HEK293 (cell line): ENCODE results near the gene LHFPL4.
"Not testable (repeated sequence)": the region's sequence is repeated elsewhere in the genome, so short reads cannot be mapped to it uniquely, and the experiment has no call there.

Experiments used
- CTCF ChIA-PET: fragments of 350-600 bp; formaldehyde crosslinking; extraction: SDS; loops from one replicate; lab custom pipeline; 2021; ENCODE audit warnings: antibody characterized with exemption; lab: Yijun Ruan, JAX
- POLR2A ChIA-PET: fragments of 300-600 bp; formaldehyde crosslinking; extraction: SDS; loops from one replicate; lab custom pipeline; 2020; ENCODE audit warnings: antibody characterized with exemption, inconsistent platforms; lab: Yijun Ruan, JAX
- H3K27ac ChIP-seq: fragments of 200-500 bp; sonication (Bioruptor generic); 2 replicates; pipeline ENCODE4 v1.5.1; 2014; ENCODE audit warnings: low read depth, low read length, control low read depth, inconsistent platforms; ENCODE audit errors: extremely low read depth
- H3K36me3 ChIP-seq, 2 experiments: fragments of 200-500 bp in 1 of 2; sonication (Bioruptor generic) in 1 of 2; 1 replicate in 1 of 2; 2 replicates in 1 of 2; pipeline ENCODE4 v1.5.1; 2014 to 2017; ENCODE audit warnings: inconsistent platforms in 2 of 2, low read length in 2 of 2; ENCODE audit not compliant: control insufficient read depth in 2 of 2, insufficient read depth in 1 of 2
- H3K4me1 ChIP-seq: fragments of 200-500 bp; sonication (Bioruptor generic); 2 replicates; pipeline ENCODE4 v1.5.1; 2014; ENCODE audit warnings: mild to moderate bottlenecking, low read length, inconsistent platforms; ENCODE audit not compliant: control insufficient read depth, insufficient read depth
- H3K4me3 ChIP-seq: 2 replicates; pipeline ENCODE4 v1.5.1; 2011; ENCODE audit warnings: low read depth, mild to moderate bottlenecking, control low read depth, low read length, moderate library complexity
- H3K9me3 ChIP-seq: fragments of 200-500 bp; sonication (Bioruptor generic); 2 replicates; pipeline ENCODE4 v1.5.1; 2014; ENCODE audit warnings: low read depth, low read length, inconsistent platforms; ENCODE audit not compliant: control insufficient read depth, insufficient read depth
- EGR2 ChIP-seq: fragments of 450-650 bp; formaldehyde crosslinking; IDR thresholded peaks from 2 replicates; pipeline ENCODE4 v1.5.1; 2016; ENCODE audit warnings: low read depth, missing biosample characterization, missing genetic modification characterization
- GLI4 ChIP-seq: fragments of 450-650 bp; formaldehyde crosslinking; IDR thresholded peaks from 2 replicates; pipeline ENCODE4 v1.5.1; 2016; ENCODE audit warnings: missing biosample characterization, missing genetic modification characterization
- GLIS1 ChIP-seq: fragments of 450-650 bp; formaldehyde crosslinking; IDR thresholded peaks from 2 replicates; pipeline ENCODE4 v1.5.1; 2016; ENCODE audit warnings: missing biosample characterization, missing genetic modification characterization
- GLIS2 ChIP-seq: fragments of 450-650 bp; formaldehyde crosslinking; IDR thresholded peaks from 2 replicates; pipeline ENCODE4 v1.5.1; 2016; ENCODE audit warnings: missing biosample characterization, missing genetic modification characterization
- REPIN1 ChIP-seq: fragments of 450-650 bp; formaldehyde crosslinking; IDR thresholded peaks from 2 replicates; pipeline ENCODE4 v1.5.1; 2017; ENCODE audit warnings: missing biosample characterization, missing genetic modification characterization, low read depth
- ZNF10 ChIP-seq: fragments of 450-650 bp; formaldehyde crosslinking; IDR thresholded peaks from 2 replicates; pipeline ENCODE4 v1.5.1; 2017; ENCODE audit warnings: missing biosample characterization, missing genetic modification characterization
- ZNF266 ChIP-seq: fragments of 450-650 bp; formaldehyde crosslinking; IDR thresholded peaks from 2 replicates; pipeline ENCODE4 v1.5.1; 2016; ENCODE audit warnings: missing biosample characterization, missing genetic modification characterization, low read depth
- ZNF274 ChIP-seq, 2 experiments: fragments of 200-500 bp in 1 of 2; fragments of 450-650 bp in 1 of 2; sonication (Bioruptor generic) in 1 of 2; formaldehyde crosslinking in 1 of 2; IDR thresholded peaks; 2 replicates each; pipeline versions ENCODE4 v1.5.1 to v1.6.1; 2014 to 2016; ENCODE audit warnings: borderline replicate concordance in 1 of 2, inconsistent platforms in 1 of 2, low read length in 1 of 2, missing biosample characterization in 1 of 2, missing genetic modification characterization in 1 of 2
- ZNF423 ChIP-seq: fragments of 450-650 bp; formaldehyde crosslinking; IDR thresholded peaks from 2 replicates; pipeline ENCODE4 v1.5.1; 2016; ENCODE audit warnings: missing biosample characterization, missing genetic modification characterization
- ZNF658 ChIP-seq: fragments of 450-650 bp; formaldehyde crosslinking; IDR thresholded peaks from 2 replicates; pipeline ENCODE4; 2016; ENCODE audit warnings: missing biosample characterization, missing genetic modification characterization
- TF ChIP-seq, protein P1 (sequence below): fragments of 450-650 bp; formaldehyde crosslinking; IDR thresholded peaks from 2 replicates; pipeline ENCODE4 v1.5.1; 2016; ENCODE audit warnings: missing biosample characterization, missing genetic modification characterization, borderline replicate concordance
- TF ChIP-seq, protein P2 (sequence below): fragments of 450-650 bp; formaldehyde crosslinking; IDR thresholded peaks from 2 replicates; pipeline ENCODE4 v1.5.1; 2017; ENCODE audit warnings: missing biosample characterization, missing genetic modification characterization
- TF ChIP-seq, protein P3 (sequence below): fragments of 450-650 bp; formaldehyde crosslinking; IDR thresholded peaks from 2 replicates; pipeline ENCODE4 v1.5.0; 2017; ENCODE audit warnings: missing biosample characterization, missing genetic modification characterization, borderline replicate concordance

LHFPL4 gene

DNA sequence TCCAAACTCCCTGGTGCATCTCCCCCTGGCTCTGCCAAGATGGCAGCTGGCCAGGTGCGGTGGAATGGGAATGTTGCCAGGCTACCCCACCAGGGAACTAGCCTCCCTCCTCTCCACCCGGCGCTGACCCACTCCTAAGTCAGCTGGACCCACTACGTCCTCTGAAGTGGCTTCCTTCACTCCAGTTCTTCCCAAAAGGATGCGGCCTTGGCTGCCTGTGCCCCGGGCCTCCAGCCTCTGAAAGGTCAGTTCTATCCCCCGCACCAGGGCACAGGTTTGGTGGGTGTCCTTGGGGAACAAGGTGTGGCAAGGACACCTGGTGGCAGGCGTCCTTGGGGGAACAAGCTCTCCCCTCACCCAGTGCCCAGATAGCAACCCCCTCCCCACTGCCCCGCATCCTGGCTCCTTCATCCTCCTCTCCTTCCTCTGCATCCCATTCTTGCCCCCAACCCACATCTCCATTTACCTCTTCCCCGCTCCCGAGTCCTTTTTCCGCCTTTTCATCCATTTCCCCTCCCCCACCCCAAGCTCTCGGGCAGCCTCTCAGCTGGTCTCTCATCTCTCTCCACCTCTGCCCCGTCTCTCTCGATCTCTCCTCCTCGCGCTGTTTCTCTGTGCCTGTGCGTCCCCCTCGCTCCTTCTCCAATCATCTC lies 54.0 kb downstream of the LHFPL4 start:
- H3K4me3 ChIP-seq, result no peak overlapping the region

DNA sequence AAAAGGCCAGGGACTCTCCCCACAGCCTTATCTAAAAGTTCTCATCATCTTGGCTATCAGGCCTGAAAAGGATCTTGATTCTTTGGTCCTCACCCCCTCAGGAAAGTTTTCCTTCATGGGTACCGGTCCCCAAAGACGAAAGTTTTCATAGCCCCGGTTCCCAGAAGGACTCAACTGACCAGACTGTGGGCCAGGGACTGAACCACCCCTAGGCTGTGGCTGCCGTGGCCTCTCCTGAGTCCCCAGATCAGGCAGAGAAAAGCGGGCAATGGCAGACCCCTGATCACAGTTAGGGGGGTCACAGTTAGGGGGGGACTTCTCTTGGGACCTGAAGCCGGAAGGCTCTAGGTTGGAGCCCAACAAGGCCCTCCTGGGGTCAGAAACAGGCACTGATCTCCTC lies 54.8 kb downstream of the LHFPL4 start:
- Histone ChIP-seq H3K36me3 (no peaks in the 10 kb centered on the region), H3K9me3 (no peaks in the 10 kb centered on the region), H3K4me1 (no peaks in the 10 kb centered on the region), H3K27ac (no peak overlapping the region), H3K4me3 (no peak overlapping the region)
- CTCF ChIA-PET, result interaction anchor here (1.0 to 1.1 kb wide), 2 partner anchors 11 to 145 kb away, joined by 3 read pairs; no protein-coding TSS in a partner anchor
- POLR2A ChIA-PET, result no interaction called here
- TF ChIP-seq GLI4 (no peak), ZNF423 (tag by site-specific recombination) (no peak), ZNF658 (tag by site-specific recombination) (no peak), ZNF274 (IDR thresholded peaks at IDR 0.05; ENCODE audit: low read length) (no peak), ZNF274 (tag by site-specific recombination; IDR thresholded peaks at IDR 0.05; ENCODE audit: borderline replicate concordance) (no peak), ZNF266 (tag by site-specific recombination) (no peak), REPIN1 (tag by site-specific recombination) (no peak)
- TF ChIP-seq, protein P1, sequence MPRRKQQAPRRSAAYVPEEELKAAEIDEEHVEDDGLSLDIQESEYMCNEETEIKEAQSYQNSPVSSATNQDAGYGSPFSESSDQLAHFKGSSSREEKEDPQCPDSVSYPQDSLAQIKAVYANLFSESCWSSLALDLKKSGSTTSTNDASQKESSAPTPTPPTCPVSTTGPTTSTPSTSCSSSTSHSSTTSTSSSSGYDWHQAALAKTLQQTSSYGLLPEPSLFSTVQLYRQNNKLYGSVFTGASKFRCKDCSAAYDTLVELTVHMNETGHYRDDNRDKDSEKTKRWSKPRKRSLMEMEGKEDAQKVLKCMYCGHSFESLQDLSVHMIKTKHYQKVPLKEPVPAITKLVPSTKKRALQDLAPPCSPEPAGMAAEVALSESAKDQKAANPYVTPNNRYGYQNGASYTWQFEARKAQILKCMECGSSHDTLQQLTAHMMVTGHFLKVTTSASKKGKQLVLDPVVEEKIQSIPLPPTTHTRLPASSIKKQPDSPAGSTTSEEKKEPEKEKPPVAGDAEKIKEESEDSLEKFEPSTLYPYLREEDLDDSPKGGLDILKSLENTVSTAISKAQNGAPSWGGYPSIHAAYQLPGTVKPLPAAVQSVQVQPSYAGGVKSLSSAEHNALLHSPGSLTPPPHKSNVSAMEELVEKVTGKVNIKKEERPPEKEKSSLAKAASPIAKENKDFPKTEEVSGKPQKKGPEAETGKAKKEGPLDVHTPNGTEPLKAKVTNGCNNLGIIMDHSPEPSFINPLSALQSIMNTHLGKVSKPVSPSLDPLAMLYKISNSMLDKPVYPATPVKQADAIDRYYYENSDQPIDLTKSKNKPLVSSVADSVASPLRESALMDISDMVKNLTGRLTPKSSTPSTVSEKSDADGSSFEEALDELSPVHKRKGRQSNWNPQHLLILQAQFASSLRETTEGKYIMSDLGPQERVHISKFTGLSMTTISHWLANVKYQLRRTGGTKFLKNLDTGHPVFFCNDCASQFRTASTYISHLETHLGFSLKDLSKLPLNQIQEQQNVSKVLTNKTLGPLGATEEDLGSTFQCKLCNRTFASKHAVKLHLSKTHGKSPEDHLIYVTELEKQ, result no peak
- TF ChIP-seq, protein P2, sequence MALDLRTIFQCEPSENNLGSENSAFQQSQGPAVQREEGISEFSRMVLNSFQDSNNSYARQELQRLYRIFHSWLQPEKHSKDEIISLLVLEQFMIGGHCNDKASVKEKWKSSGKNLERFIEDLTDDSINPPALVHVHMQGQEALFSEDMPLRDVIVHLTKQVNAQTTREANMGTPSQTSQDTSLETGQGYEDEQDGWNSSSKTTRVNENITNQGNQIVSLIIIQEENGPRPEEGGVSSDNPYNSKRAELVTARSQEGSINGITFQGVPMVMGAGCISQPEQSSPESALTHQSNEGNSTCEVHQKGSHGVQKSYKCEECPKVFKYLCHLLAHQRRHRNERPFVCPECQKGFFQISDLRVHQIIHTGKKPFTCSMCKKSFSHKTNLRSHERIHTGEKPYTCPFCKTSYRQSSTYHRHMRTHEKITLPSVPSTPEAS (tag by site-specific recombination), result no peak

More for the DNA sequence above, 54.0 kb downstream of the LHFPL4 start:
- H3K36me3 ChIP-seq, result no peaks in the 10 kb centered on the region
- no peak overlapping the region for H3K27ac ChIP-seq
- no peaks in the 10 kb centered on the region for H3K4me1 ChIP-seq
- TF ChIP-seq ZNF10 (tag by site-specific recombination) (no peak), GLIS1 (tag by site-specific recombination) (no peak)
- ChIA-PET CTCF (interaction anchor here (0.7 kb wide), 1 partner anchor 228 kb away, joined by 3 read pairs; no protein-coding TSS in a partner anchor), POLR2A (interaction anchor here (0.6 kb wide), 1 partner anchor 56 kb away, joined by 3 read pairs; no protein-coding TSS in a partner anchor)
- no peaks in the 10 kb centered on the region for H3K9me3 ChIP-seq

DNA sequence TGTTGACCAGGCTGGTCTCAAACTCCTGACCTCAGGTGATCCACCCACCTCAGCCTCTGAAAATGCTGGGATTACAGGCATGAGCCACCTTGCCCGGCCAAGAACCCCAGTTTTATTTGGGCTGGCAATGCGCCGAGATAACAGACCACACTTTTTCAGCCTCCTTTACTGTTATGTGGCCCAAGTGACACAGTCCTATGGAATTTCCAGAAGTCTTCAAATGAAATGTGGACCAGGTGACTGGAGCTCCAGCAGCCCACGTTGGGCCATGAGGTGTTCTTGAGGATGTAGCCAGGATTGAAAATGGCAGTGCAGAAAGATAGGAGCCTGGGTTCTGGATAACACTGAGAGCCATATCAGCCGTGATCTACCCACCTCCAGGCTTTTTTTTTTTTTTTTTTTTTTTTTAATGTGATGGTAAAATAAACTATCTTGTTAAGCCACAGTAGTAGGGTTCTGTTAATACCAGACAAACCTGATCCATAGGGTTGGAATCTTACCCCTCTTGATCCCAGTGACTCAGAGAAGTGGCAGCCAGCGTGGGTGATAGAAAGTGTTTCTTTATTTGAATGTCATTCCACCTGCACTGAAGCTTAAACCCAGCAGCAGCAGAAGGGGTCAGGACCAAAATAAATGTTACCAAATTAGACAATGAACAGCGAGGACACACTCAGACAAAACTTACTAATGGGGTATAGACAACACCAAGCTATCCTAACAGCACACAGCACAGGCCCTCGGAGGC lies 55.6 kb downstream of the LHFPL4 start:
- Histone ChIP-seq H3K4me1 (no peaks in the 10 kb centered on the region), H3K4me3 (no peak overlapping the region), H3K9me3 (no peaks in the 10 kb centered on the region), H3K27ac (no peak overlapping the region), H3K36me3 (no peaks in the 10 kb centered on the region)
- POLR2A ChIA-PET, result no interaction called here
- TF ChIP-seq GLIS2, result no peak
- CTCF ChIA-PET, result interaction anchor here (0.6 to 1.1 kb wide), 3 partner anchors 12 to 145 kb away, joined by 3 read pairs; no protein-coding TSS in a partner anchor

DNA sequence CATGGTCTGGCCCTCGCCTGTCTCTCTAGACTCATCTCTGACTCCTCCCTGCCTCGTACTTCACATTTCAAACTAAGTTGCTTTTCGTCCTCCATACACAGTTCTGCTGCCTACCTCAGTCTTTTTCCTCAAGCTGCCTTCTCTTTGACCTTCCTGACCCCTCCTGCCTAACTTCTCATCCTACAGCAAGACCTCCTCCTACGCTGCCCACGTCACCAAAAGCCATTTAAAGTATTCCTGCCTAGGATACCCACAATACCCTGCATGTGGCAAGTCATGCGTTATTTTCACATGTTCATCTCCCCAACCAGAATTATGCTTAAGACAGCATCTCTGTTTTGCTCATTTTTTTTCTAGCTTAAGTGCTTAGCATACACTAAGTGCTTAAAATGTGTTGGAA lies 56.7 kb downstream of the LHFPL4 start:
- no peaks in the 10 kb centered on the region for H3K36me3 ChIP-seq
- TF ChIP-seq EGR2 (tag by site-specific recombination), result peak; percentile 36; the same call in 1 of the 2 replicates
- TF ChIP-seq, protein P3, sequence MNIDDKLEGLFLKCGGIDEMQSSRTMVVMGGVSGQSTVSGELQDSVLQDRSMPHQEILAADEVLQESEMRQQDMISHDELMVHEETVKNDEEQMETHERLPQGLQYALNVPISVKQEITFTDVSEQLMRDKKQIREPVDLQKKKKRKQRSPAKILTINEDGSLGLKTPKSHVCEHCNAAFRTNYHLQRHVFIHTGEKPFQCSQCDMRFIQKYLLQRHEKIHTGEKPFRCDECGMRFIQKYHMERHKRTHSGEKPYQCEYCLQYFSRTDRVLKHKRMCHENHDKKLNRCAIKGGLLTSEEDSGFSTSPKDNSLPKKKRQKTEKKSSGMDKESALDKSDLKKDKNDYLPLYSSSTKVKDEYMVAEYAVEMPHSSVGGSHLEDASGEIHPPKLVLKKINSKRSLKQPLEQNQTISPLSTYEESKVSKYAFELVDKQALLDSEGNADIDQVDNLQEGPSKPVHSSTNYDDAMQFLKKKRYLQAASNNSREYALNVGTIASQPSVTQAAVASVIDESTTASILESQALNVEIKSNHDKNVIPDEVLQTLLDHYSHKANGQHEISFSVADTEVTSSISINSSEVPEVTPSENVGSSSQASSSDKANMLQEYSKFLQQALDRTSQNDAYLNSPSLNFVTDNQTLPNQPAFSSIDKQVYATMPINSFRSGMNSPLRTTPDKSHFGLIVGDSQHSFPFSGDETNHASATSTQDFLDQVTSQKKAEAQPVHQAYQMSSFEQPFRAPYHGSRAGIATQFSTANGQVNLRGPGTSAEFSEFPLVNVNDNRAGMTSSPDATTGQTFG, result no peak
- TF ChIP-seq, all 188 proteins: peak for 1
- H3K4me3 ChIP-seq, result no peak overlapping the region
- CTCF ChIA-PET, result no interaction called here
- H3K27ac ChIP-seq, result no peak overlapping the region
- H3K9me3 ChIP-seq, result no peaks in the 10 kb centered on the region
- POLR2A ChIA-PET, result no interaction called here
- H3K4me1 ChIP-seq, result no peaks in the 10 kb centered on the region

DNA sequence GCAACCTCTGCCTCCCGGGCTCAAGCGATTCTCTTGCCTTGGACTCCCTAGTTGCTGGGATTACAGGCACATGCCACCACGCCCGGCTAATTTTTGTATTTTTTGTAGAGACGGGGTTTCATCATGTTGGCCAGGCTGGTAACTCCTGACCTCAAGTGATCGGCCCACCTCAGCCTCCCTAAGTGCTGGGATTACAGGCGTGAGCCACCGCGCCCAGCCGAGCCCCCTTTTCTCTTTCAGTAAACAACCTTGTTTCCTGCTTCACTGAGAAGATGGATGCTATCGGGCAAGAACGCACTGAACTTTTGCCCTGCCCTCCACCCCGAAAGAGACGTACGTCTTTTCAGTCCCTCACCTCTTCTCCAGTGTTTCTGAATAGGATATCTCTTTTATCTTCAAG lies 59.6 kb downstream of the LHFPL4 start:
- POLR2A ChIA-PET, H3K4me3 ChIP-seq, H3K36me3 ChIP-seq, H3K27ac ChIP-seq, H3K4me1 ChIP-seq, H3K9me3 ChIP-seq: not testable (repeated sequence)
- CTCF ChIA-PET, result interaction anchor here (1.0 kb wide), 1 partner anchor 141 kb away, joined by 4 read pairs; no protein-coding TSS in a partner anchor
